ENCODE data around the gene LRRC59. TPM values are rescaled to one million over a fixed set of nuclear protein-coding genes. Genes with fewer than 3 reads are reported as not detected.

Gene LRRC59
- total RNA-seq, 2 donors from 2014 or later = 87.9 to 98.2 TPM

DNA sequence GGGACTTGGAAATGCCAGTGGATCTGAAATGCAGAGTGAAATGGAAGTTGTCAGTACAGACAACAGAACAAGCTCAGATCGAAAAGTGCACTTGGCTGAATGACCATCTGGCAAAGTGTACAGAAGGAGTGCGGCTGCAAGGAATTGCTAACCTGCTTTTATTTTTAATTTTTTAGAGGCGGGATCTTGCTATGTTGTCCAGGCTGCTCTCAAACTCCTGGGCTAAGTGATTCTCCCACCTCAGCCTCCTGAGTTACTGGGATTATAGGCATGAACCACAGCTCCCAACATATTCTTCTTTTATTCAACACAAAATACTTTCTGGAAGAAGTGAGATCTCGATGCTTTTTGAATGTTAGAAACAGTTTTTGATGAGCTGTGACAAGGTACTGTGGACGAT lies 3.6 kb downstream of the LRRC59 start:
- no peak overlapping the region for H3K9ac ChIP-seq (ENCODE audit: extremely low read depth, low read length, poor library complexity, severe bottlenecking)
- no peak overlapping the region for H3K4me3 ChIP-seq (ENCODE audit: low read length)
- no peaks in the 10 kb centered on the region for H3K27me3 ChIP-seq (ENCODE audit: control insufficient read depth, insufficient read depth, low read length, poor library complexity, severe bottlenecking)
- H3K36me3 Mint-ChIP-seq (ENCODE audit: low read depth) = peaks cover 57% of the 10 kb centered on the region
- DNase-seq = no peak
- H3K36me3 ChIP-seq (ENCODE audit: control insufficient read depth, insufficient read depth, low read length) = peaks cover 67% of the 10 kb centered on the region
- TF ChIP-seq, protein P1, sequence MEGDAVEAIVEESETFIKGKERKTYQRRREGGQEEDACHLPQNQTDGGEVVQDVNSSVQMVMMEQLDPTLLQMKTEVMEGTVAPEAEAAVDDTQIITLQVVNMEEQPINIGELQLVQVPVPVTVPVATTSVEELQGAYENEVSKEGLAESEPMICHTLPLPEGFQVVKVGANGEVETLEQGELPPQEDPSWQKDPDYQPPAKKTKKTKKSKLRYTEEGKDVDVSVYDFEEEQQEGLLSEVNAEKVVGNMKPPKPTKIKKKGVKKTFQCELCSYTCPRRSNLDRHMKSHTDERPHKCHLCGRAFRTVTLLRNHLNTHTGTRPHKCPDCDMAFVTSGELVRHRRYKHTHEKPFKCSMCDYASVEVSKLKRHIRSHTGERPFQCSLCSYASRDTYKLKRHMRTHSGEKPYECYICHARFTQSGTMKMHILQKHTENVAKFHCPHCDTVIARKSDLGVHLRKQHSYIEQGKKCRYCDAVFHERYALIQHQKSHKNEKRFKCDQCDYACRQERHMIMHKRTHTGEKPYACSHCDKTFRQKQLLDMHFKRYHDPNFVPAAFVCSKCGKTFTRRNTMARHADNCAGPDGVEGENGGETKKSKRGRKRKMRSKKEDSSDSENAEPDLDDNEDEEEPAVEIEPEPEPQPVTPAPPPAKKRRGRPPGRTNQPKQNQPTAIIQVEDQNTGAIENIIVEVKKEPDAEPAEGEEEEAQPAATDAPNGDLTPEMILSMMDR (conservative IDR thresholded peaks at IDR 0.05) = no peak
- no peak overlapping the region for H3K27ac Mint-ChIP-seq
- peaks cover 11% of the 10 kb centered on the region for H3K4me1 Mint-ChIP-seq
- no peaks in the 10 kb centered on the region for H3K4me1 ChIP-seq (ENCODE audit: control insufficient read depth, insufficient read depth, low read length)
- no peaks in the 10 kb centered on the region for H3K27me3 Mint-ChIP-seq (ENCODE audit: insufficient read depth)
- 97% methylated on average over 4 to 5 of the region's 5 CpGs for WGBS, 2 experiments (ENCODE audit: insufficient coverage in 1 of 2, insufficient read length in 1 of 2)
- peaks cover 2% of the 10 kb centered on the region for H3K9me3 Mint-ChIP-seq
- H3K4me3 Mint-ChIP-seq = no peak overlapping the region
- no peaks in the 10 kb centered on the region for H3K9me3 ChIP-seq (ENCODE audit: control insufficient read depth, low read length)
- H3K27ac ChIP-seq (ENCODE audit: low read depth, low read length) = no peak overlapping the region

DNA sequence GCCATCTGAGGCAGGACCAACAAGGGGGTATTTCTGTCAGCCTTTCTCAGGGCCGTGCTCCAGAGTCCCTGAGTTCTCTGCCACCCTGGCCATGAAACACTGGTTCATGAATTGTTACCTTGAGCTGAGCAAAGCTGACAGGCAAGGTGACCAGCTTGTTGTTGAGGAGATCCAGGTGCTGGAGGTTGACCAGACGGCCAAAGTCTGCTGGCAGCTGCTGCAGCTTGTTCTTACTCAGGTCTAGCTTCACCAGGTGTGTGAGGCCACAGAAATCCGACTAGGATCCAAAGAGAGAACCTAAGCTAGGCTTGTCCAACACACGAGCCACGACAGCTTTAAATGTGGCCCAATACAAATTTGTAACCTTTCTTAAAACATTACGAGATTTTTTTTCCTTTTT lies 4.7 kb downstream of the LRRC59 start:
- no peaks in the 10 kb centered on the region for H3K27me3 Mint-ChIP-seq (ENCODE audit: insufficient read depth)
- WGBS, 2 experiments (ENCODE audit: insufficient coverage in 1 of 2, insufficient read length in 1 of 2) = 94% methylated on average over 6 of the region's 6 CpGs

DNA sequence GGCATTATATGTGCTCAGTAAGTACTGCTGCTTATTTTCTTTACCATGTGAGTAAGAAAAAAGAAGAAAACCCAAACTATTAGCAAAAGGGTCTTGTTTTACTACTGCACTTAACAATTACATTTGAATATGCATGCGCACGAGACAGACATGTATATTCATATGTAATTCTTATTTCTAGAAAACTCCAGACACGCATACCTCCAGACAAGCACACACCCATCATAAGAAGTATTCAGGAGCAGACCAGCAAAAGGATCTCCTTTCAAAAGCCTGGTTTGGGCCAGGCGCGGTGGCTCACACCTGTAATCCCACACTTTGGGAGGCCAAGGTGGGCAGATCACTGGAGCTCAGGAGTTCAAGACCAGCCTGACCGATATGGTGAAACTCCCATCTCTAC lies 7.8 kb downstream of the LRRC59 start:
- WGBS, 2 experiments (ENCODE audit: insufficient coverage in 1 of 2, insufficient read length in 1 of 2) = 94 to 95% methylated on average over 3 to 6 of the region's 6 CpGs
- Histone ChIP-seq H3K4me3 (ENCODE audit: low read length) (no peak overlapping the region), H3K27me3 (ENCODE audit: control insufficient read depth, insufficient read depth, low read length, poor library complexity, severe bottlenecking) (no peaks in the 10 kb centered on the region), H3K9me3 (ENCODE audit: control insufficient read depth, low read length) (no peaks in the 10 kb centered on the region), H3K9ac (ENCODE audit: extremely low read depth, low read length, poor library complexity, severe bottlenecking) (no peak overlapping the region), H3K4me1 (ENCODE audit: control insufficient read depth, insufficient read depth, low read length) (no peaks in the 10 kb centered on the region), H3K36me3 (ENCODE audit: control insufficient read depth, insufficient read depth, low read length) (peaks cover 99% of the 10 kb centered on the region), H3K27ac (ENCODE audit: low read depth, low read length) (no peak overlapping the region)
- TF ChIP-seq, protein P1 (conservative IDR thresholded peaks at IDR 0.05) = no peak
- no peak overlapping the region for H3K27ac Mint-ChIP-seq
- no peaks in the 10 kb centered on the region for H3K4me1 Mint-ChIP-seq
- no peak overlapping the region for H3K4me3 Mint-ChIP-seq
- H3K9me3 Mint-ChIP-seq = no peaks in the 10 kb centered on the region
- peaks cover 84% of the 10 kb centered on the region for H3K36me3 Mint-ChIP-seq (ENCODE audit: low read depth)
- H3K27me3 Mint-ChIP-seq (ENCODE audit: insufficient read depth) = no peaks in the 10 kb centered on the region
- DNase-seq = no peak

More for the DNA sequence above, 4.7 kb downstream of the LRRC59 start:
- no peaks in the 10 kb centered on the region for H3K9me3 Mint-ChIP-seq
- H3K36me3 Mint-ChIP-seq (ENCODE audit: low read depth) = peaks cover 68% of the 10 kb centered on the region
- DNase-seq = no peak
- H3K27ac ChIP-seq (ENCODE audit: low read depth, low read length) = no peak overlapping the region
- TF ChIP-seq, protein P1 (conservative IDR thresholded peaks at IDR 0.05) = no peak
- H3K4me3 ChIP-seq (ENCODE audit: low read length) = no peak overlapping the region
- peaks cover 8% of the 10 kb centered on the region for H3K4me1 Mint-ChIP-seq
- H3K36me3 ChIP-seq (ENCODE audit: control insufficient read depth, insufficient read depth, low read length) = peaks cover 78% of the 10 kb centered on the region
- no peaks in the 10 kb centered on the region for H3K9me3 ChIP-seq (ENCODE audit: control insufficient read depth, low read length)
- no peaks in the 10 kb centered on the region for H3K27me3 ChIP-seq (ENCODE audit: control insufficient read depth, insufficient read depth, low read length, poor library complexity, severe bottlenecking)
- no peak overlapping the region for H3K4me3 Mint-ChIP-seq
- H3K9ac ChIP-seq (ENCODE audit: extremely low read depth, low read length, poor library complexity, severe bottlenecking) = no peak overlapping the region
- no peaks in the 10 kb centered on the region for H3K4me1 ChIP-seq (ENCODE audit: control insufficient read depth, insufficient read depth, low read length)
- H3K27ac Mint-ChIP-seq = no peak overlapping the region
